LNCAP (cell line): ENCODE measurements around the gene TM2D3.

Experiments used
- CTCF ChIP-seq: fragments of 450-650 bp; IDR thresholded peaks from 2 replicates; pipeline ENCODE4 v1.5.1; 2017; ENCODE audit warnings: mild to moderate bottlenecking

The TM2D3 gene

DNA sequence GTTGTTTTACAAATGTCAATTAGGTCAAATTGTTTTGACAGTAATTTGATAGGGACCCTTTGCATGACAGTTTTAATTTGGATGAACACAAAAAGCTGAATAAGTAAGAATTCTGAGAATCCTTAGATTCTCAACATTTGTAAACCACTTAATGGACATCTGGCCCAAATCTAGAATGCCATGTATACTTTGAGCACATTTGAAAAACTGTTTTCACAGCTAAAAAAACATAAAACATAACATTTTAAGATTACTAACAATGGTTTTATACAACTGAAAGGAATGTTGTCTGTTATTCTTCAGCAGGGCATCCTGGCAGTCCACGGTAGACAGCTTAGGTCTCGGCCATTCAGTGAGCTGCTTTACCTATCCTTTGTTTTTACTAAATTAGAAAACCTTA lies 34.5 kb upstream of the TM2D3 start:
- no peak for TF ChIP-seq CTCF

DNA sequence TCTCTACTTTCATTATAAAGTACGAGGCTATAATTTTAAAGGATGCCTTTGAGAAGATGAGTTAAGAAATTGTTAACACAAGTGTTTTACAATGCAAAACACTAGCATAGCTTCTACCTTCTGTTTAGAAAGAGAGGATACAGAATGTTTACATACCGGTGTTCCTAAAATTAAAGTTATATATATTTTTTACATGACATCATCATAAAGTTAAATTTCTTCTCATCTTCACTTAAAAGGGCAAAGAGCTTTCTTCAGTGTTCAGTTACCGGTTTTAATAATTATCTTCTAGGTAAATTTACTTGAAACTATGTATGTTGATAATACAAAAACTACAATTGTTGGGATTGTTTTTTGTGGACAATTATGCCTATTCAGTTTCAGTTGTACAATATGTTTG lies 32.7 kb upstream of the TM2D3 start:
- no peak for TF ChIP-seq CTCF

DNA sequence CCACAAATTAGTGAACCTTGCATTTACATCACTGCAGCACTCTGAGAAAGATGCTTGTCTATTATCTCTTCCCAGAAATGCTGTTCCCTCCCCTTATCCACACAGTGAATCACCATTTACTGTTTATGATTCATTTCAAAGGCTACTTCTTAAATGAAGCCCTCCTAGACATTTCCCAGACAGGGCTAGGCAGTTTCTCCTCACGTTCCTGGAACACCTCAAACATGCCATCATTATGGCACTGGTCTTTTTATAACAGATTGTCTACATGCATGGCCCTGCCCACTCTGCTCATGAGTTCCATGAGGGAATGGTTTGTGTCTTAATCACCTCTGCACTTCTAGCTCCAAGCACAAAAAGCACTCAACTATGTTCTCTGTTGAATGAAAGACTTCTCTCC lies 32.2 kb upstream of the TM2D3 start:
- TF ChIP-seq CTCF: no peak

- TF ChIP-seq CTCF: no peak
Measured at GRCh38 chr15:101679806-101680205, 27.6 kb upstream of the TM2D3 start.

DNA sequence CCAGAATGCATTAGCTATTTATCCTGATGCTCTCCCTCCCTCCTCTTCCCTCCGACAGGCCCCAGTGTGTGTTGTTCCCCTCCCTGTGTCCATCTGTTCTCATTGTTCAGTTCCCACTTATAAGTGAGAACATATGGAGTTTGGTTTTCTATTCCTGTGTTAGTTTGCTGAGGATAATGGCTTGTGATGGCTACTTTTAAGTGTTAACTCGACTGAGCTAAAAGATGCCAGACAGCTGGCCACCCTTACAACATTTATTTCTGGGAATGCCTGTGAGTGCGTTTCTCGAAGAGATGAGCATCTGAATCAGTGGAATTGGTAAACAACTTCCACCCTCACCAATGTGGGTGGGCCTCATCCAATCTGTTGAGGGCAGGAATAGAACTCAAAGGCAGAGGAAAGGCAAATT lies 24.7 kb upstream of the TM2D3 start:
- no peak for TF ChIP-seq CTCF

- no peak for TF ChIP-seq CTCF
Measured at GRCh38 chr15:101675796-101676582, 23.8 kb upstream of the TM2D3 start.

GRCh38 chr15:101675015-101675414 lies 22.8 kb upstream of the TM2D3 start:
- TF ChIP-seq CTCF: no peak

GRCh38 chr15:101672298-101672697 lies 20.1 kb upstream of the TM2D3 start:
- TF ChIP-seq CTCF: no peak
